SK-N-SH (cell line): ENCODE data around the gene KIF19. TPM values are rescaled to one million over a fixed set of nuclear protein-coding genes. Genes with fewer than 3 reads are reported as not detected.
A peak's percentile ranks its signal among the peaks of the same experiment; 100 is the strongest.

ENCODE experiments used
- CTCF ChIA-PET: fragments of 300-600, 350-600 bp; formaldehyde crosslinking; extraction: SDS; loops from one replicate; lab custom pipeline; 2021; lab: Yijun Ruan, JAX
- POLR2A ChIA-PET: fragments of 350-600 bp; sonication (Branson Sonifier 250); formaldehyde crosslinking; extraction: SDS; loops from one replicate; lab custom pipeline; 2020; ENCODE audit warnings: antibody characterized with exemption, inconsistent platforms; lab: Yijun Ruan, JAX
- DNase-seq: peaks from one replicate; pipeline ENCODE4 v3.0.0; 2012
- H2AFZ ChIP-seq: fragments of 200-600 bp; sonication (generic); 2 replicates; pipeline ENCODE4 v1.8.1; 2016; ENCODE audit warnings: antibody characterized with exemption, mild to moderate bottlenecking, low read depth
- H3F3A ChIP-seq: fragments of 200-600 bp; sonication (generic); replicated peaks from 2 replicates; pipeline ENCODE3; 2016; ENCODE audit warnings: antibody characterized with exemption, mild to moderate bottlenecking; ENCODE audit not compliant: insufficient read depth
- H3K27ac ChIP-seq, 2 experiments: fragments of 200-500 bp in 1 of 2; fragments of 200-600 bp in 1 of 2; sonication (Bioruptor generic) in 1 of 2; sonication (generic), shearing (Covaris generic) in 1 of 2; 2 replicates each; pipeline versions ENCODE4 v1.5.1 to v1.6.1; 2014 to 2016; ENCODE audit warnings: low read depth in 2 of 2, inconsistent platforms in 1 of 2, low read length in 1 of 2, mild to moderate bottlenecking in 1 of 2, mixed read lengths in 1 of 2
- H3K27me3 ChIP-seq: fragments of 200-600 bp; sonication (generic), shearing (Covaris generic); 2 replicates; pipeline ENCODE4 v1.6.1; 2016; ENCODE audit warnings: mixed run types; ENCODE audit not compliant: insufficient read depth
- H3K36me3 ChIP-seq, 2 experiments: fragments of 200-500 bp in 1 of 2; fragments of 200-600 bp in 1 of 2; sonication (Bioruptor generic) in 1 of 2; sonication (generic) in 1 of 2; replicated peaks in 1 of 2; 2 replicates each; pipeline versions ENCODE3 to v1.5.1; 2014 to 2016; ENCODE audit warnings: low read length in 1 of 2, mild to moderate bottlenecking in 1 of 2; ENCODE audit not compliant: insufficient read depth in 2 of 2, control insufficient read depth in 1 of 2
- H3K4me1 ChIP-seq, 2 experiments: fragments of 200-500 bp in 1 of 2; fragments of 200-600 bp in 1 of 2; sonication (Bioruptor generic) in 1 of 2; sonication (generic), shearing (Covaris generic) in 1 of 2; 2 replicates each; pipeline versions ENCODE4 v1.5.1 to v1.6.1; 2014 to 2016; ENCODE audit warnings: low read depth in 1 of 2, low read length in 1 of 2, mixed run types in 1 of 2; ENCODE audit not compliant: insufficient read depth in 2 of 2, control insufficient read depth in 1 of 2
- H3K4me2 ChIP-seq: fragments of 200-600 bp; sonication (generic), shearing (Covaris generic); 2 replicates; pipeline ENCODE4 v1.6.1; 2017; ENCODE audit warnings: mixed run types
- H3K4me3 ChIP-seq, 2 experiments: fragments of 200-500 bp in 1 of 2; fragments of 200-600 bp in 1 of 2; sonication (Bioruptor generic) in 1 of 2; sonication (generic), shearing (Covaris generic) in 1 of 2; 2 replicates each; pipeline versions ENCODE4 v1.5.1 to v1.8.1; 2014 to 2016; ENCODE audit warnings: low read depth in 2 of 2, inconsistent platforms in 1 of 2, low read length in 1 of 2, mild to moderate bottlenecking in 1 of 2, mixed read lengths in 1 of 2, moderate library complexity in 1 of 2
- H3K79me2 ChIP-seq: fragments of 200-600 bp; sonication (generic); 2 replicates; pipeline ENCODE4 v1.8.1; 2017; ENCODE audit warnings: mild to moderate bottlenecking; ENCODE audit not compliant: insufficient read depth
- H3K9ac ChIP-seq: fragments of 200-600 bp; sonication (generic); 2 replicates; pipeline ENCODE4 v1.6.1; 2017; ENCODE audit warnings: mixed run types
- H3K9me2 ChIP-seq: fragments of 200-600 bp; sonication (generic); 2 replicates; pipeline ENCODE4 v1.6.1; 2017; ENCODE audit warnings: mixed run types
- H3K9me3 ChIP-seq: fragments of 200-600 bp; sonication (generic); 2 replicates; pipeline ENCODE4 v1.6.1; 2017; ENCODE audit warnings: mixed run types, mild to moderate bottlenecking, moderate library complexity
- H4K20me1 ChIP-seq: fragments of 200-600 bp; sonication (generic); 2 replicates; pipeline ENCODE4 v1.6.1; 2017; ENCODE audit warnings: mild to moderate bottlenecking, mixed run types; ENCODE audit not compliant: insufficient read depth
- CHD2 ChIP-seq: fragments of 150-350 bp; IDR thresholded peaks from 2 replicates; pipeline ENCODE4 v1.6.1; 2018; ENCODE audit warnings: low read length; ENCODE audit not compliant: partially characterized antibody
- RAD21 ChIP-seq: IDR thresholded peaks from 2 replicates; pipeline ENCODE4 v1.6.1; 2012; ENCODE audit warnings: mild to moderate bottlenecking, low read length
- SMC3 ChIP-seq: IDR thresholded peaks from 2 replicates; pipeline ENCODE4 v1.6.1; 2012; ENCODE audit warnings: low read depth, low read length, improper control_type of control experiment
- YY1 ChIP-seq: IDR thresholded peaks from 2 replicates; pipeline ENCODE4 v1.4.0; 2012; ENCODE audit warnings: low read depth, mild to moderate bottlenecking
- whole genome bisulfite sequencing: methylation state at CpG from one replicate; pipeline ENCODE4 v1.1.6; 2017; ENCODE audit warnings: low lambda C conversion rate; 5-methylcytosine and 5-hydroxymethylcytosine counted together
- polyA plus RNA-seq, 3 experiments: library from polyadenylated mRNA; depleted of rRNA; stranded (reverse); fragments of >200 nt; gene quantifications; 2 replicates each; pipeline ENCODE4 v1.2.3, GENCODE V29; 2012
- TF ChIP-seq, protein P1 (sequence below): fragments of 200-600 bp; sonication (generic); IDR thresholded peaks from 2 replicates; pipeline ENCODE4 v1.6.1; 2017; ENCODE audit warnings: antibody characterized with exemption, mild to moderate bottlenecking, moderate library complexity

The KIF19 gene
- polyA plus RNA-seq, 1 of the 3 experiments (the other 2 are of a cell fraction): not detected

DNA sequence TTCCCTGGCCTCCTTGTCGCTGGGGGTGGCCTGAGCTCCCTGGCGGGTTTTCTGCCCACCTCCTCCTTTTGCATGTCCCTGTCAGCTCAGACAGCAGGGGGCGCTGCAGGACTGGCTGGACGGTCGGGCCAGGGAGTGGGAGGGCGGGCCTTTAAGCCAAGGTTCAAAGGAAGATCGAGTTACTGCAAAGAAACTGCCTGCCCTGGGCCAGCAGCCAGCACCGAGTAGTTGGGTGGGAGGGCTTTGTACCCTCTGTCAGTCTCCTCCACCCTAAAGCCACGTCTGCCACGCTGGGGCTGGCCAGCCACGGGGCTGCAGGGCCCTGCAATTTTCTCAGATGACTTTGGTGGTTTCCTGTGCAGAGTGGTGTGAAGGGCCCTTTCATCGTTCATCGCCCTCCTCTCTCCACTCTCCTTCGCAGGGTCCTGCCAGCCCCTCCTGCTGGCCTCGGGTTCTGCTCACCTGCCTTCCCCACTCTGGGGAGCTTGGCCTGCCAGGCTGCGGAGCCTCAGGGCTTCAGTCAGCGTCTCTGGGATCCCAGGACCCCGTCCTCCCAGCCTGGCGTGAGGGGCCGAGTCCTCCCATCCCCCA, 53.6 kb downstream of the KIF19 start:
- no peak overlapping the region for H2AFZ ChIP-seq
- POLR2A ChIA-PET: interaction anchor here (0.8 to 2.1 kb wide), 3 partner anchors 12 to 77 kb away, joined by 3 to 8 read pairs (median 3); no protein-coding TSS in a partner anchor
- CTCF ChIA-PET: interaction anchor here (0.6 to 5.7 kb wide), 80 partner anchors 9 to 391 kb away, joined by 3 to 159 read pairs (median 4); partner anchors contain the start of genes BTBD17, CD300A, CD300C and GPR142

DNA sequence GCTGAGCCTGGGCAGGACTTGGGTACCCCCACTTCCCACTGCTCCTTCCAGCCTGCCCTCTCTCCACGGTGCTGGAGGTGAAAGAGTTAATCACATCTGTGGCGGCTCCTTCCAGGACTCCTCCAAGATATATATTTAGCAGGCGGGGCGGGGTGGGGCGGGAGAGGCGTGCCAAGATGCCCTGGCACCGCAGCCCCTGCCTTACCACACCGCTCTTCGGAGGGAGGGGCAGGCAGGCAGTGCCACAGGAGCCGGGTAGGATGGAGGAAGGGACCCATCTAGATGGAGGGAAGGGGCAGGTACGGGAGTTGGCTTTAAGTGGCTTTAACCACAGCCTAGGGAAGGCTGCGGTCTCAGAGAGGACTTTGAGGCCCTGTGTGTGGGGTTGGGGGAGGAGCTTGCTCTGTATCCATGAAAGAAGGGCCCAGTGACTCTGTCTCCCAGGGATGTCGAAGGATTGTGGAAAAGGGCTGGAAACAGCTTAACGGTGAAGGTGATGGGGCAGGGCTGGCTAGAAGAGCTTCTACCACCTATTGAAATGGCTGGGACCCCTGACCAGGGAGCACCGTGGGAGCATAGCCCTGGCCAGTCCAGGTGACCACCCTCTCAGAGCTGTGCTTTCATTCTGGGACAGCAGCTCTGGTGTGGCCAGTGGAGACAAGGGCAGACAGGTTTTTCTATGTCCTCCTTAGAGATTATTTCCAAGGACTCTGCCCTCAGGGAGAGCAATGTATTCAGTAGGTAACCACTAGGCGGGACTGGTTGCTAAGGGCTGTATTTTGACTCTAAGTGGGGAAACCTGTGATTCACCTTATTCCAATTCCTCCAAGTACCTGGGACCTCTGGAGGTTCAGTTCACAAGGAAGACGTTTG, 54.3 kb downstream of the KIF19 start:
- Histone ChIP-seq H2AFZ (no peak overlapping the region), H3K9ac (no peak overlapping the region), H3F3A (no peaks in the 10 kb centered on the region), H3K4me1 (peaks cover 0 to 2% of the 10 kb centered on the region in 2 experiments; a peak in 1 of 4 replicates), H3K27me3 (no peaks in the 10 kb centered on the region), H3K9me2 (no peaks in the 10 kb centered on the region), H3K4me3 (no peak overlapping the region), H3K9me3 (no peaks in the 10 kb centered on the region), H3K79me2 (no peaks in the 10 kb centered on the region), H4K20me1 (no peaks in the 10 kb centered on the region), H3K4me2 (no peak overlapping the region), H3K36me3 (no peaks in the 10 kb centered on the region), H3K27ac (no peak overlapping the region)
- CTCF ChIA-PET: interaction anchor here (0.6 to 5.7 kb wide), 47 partner anchors 8 to 391 kb away, joined by 3 to 159 read pairs (median 7); partner anchors contain the start of genes BTBD17, CD300A, GPR142 and RAB37
- WGBS: 53% methylated on average over 16 of the region's 17 CpGs
- TF ChIP-seq YY1: no peak
- DNase-seq: no peak
- POLR2A ChIA-PET: interaction anchor here (0.8 to 1.5 kb wide), 4 partner anchors 11 to 77 kb away, joined by 3 read pairs; no protein-coding TSS in a partner anchor

More for the DNA sequence above, 53.6 kb downstream of the KIF19 start:
- no peak overlapping the region for H3K4me3 ChIP-seq
- H3K36me3 ChIP-seq: no peaks in the 10 kb centered on the region
- no peak overlapping the region for H3K9ac ChIP-seq
- DNase-seq: peak; percentile 98
- H3K79me2 ChIP-seq: no peaks in the 10 kb centered on the region
- no peaks in the 10 kb centered on the region for H3K9me3 ChIP-seq
- no peaks in the 10 kb centered on the region for H3K9me2 ChIP-seq
- peak; percentile 99 for TF ChIP-seq RAD21
- no peak for TF ChIP-seq CHD2
- TF ChIP-seq, protein P1, sequence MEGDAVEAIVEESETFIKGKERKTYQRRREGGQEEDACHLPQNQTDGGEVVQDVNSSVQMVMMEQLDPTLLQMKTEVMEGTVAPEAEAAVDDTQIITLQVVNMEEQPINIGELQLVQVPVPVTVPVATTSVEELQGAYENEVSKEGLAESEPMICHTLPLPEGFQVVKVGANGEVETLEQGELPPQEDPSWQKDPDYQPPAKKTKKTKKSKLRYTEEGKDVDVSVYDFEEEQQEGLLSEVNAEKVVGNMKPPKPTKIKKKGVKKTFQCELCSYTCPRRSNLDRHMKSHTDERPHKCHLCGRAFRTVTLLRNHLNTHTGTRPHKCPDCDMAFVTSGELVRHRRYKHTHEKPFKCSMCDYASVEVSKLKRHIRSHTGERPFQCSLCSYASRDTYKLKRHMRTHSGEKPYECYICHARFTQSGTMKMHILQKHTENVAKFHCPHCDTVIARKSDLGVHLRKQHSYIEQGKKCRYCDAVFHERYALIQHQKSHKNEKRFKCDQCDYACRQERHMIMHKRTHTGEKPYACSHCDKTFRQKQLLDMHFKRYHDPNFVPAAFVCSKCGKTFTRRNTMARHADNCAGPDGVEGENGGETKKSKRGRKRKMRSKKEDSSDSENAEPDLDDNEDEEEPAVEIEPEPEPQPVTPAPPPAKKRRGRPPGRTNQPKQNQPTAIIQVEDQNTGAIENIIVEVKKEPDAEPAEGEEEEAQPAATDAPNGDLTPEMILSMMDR: peak; percentile 52
- TF ChIP-seq SMC3: peak; percentile 96
- H4K20me1 ChIP-seq: no peaks in the 10 kb centered on the region
- H3F3A ChIP-seq: no peaks in the 10 kb centered on the region
- H3K4me1 ChIP-seq: peaks cover 0 to 2% of the 10 kb centered on the region in 2 experiments; a peak in 1 of 4 replicates
- H3K27me3 ChIP-seq: no peaks in the 10 kb centered on the region
- WGBS: 22% methylated on average over 19 of the region's 20 CpGs
- no peak overlapping the region for H3K27ac ChIP-seq
- H3K4me2 ChIP-seq: no peak overlapping the region
